Sigmoid colon (tissue), 7 donors: ENCODE measurements around the gene C11orf16. TPM values are rescaled to one million over a fixed set of nuclear protein-coding genes. Genes with fewer than 3 reads are reported as not detected.
"Not testable (repeated sequence)": the region's sequence is repeated elsewhere in the genome, so short reads cannot be mapped to it uniquely, and the experiment has no call there.

Source experiments
- DNase-seq: peaks from one replicate; pipeline ENCODE4 v3.0.0-alpha.2; 2019
- H3K27ac ChIP-seq, 4 donors: fragments of 200-600 bp; sonication (generic); one replicate each; pipeline ENCODE4 v1.5.1; 2016 to 2019; ENCODE audit warnings: mild to moderate bottlenecking in 1 of 4
- H3K27me3 ChIP-seq, 3 donors: fragments of 200-600 bp; sonication (generic); one replicate each; pipeline ENCODE4 v1.5.1; 2019; ENCODE audit warnings: mild to moderate bottlenecking in 1 of 3
- H3K36me3 ChIP-seq, 4 donors: fragments of 200-600 bp; sonication (generic); one replicate each; pipeline ENCODE4 v1.5.1; 2016 to 2019
- H3K4me1 ChIP-seq, 4 donors: fragments of 200-600 bp; sonication (generic); one replicate each; pipeline ENCODE4 v1.5.1; 2017 to 2019
- H3K4me3 ChIP-seq, 4 donors: fragments of 200-600 bp; sonication (generic); one replicate each; pipeline ENCODE4 v1.5.1; 2017 to 2019; ENCODE audit warnings: mild to moderate bottlenecking in 2 of 4, moderate library complexity in 1 of 4
- H3K9me3 ChIP-seq, 4 donors: fragments of 200-600 bp in 3 of 4; sonication (generic) in 3 of 4; one replicate each; pipeline versions ENCODE4 v1.5.1 to v1.6.1; 2013 to 2019
- EP300 ChIP-seq, 4 donors: sonication (generic); formaldehyde crosslinking; IDR thresholded peaks; one replicate each; pipeline ENCODE4 v1.6.1; 2017; ENCODE audit warnings: antibody characterized with exemption in 4 of 4
- POLR2A ChIP-seq, 2 donors: fragments of 450-650 bp; IDR thresholded peaks; one replicate each; pipeline ENCODE4 v1.6.1; 2016; ENCODE audit warnings: antibody characterized with exemption in 2 of 2, mild to moderate bottlenecking in 2 of 2, moderate library complexity in 2 of 2
- POLR2AphosphoS5 ChIP-seq, 4 donors: sonication (generic); formaldehyde crosslinking; IDR thresholded peaks; one replicate each; pipeline ENCODE4 v1.6.1; 2017; ENCODE audit warnings: antibody characterized with exemption in 4 of 4
- WGBS, 2 donors: extraction: QIAGEN DNeasy Blood & Tissue Kit; methylation state at CpG; one replicate each; pipeline ENCODE4 v1.1.7; 2013; 5-methylcytosine and 5-hydroxymethylcytosine counted together
- intact Hi-C: fragments of 100-400 bp; cut with DNase I; formaldehyde crosslinking; loops from one replicate; pipeline ENCODE4 v1.15.1; 2023
- polyA plus RNA-seq, 3 donors: library from polyadenylated mRNA; stranded (reverse); fragments of 200-250 nt; gene quantifications; one replicate each; pipeline ENCODE4 v1.2.3, GENCODE V29; 2013
- total RNA-seq, 4 donors: library from RNA; depleted of rRNA; stranded (reverse); fragments of >200 nt; gene quantifications; one replicate each; pipeline ENCODE4 v1.1.0, GENCODE V29; 2016
- TF ChIP-seq, protein P1 (sequence below), 4 experiments: fragments of 450-650 bp in 3 of 4; fragments of 200-600 bp in 1 of 4; IDR thresholded peaks; one replicate each; pipeline ENCODE4 v1.5.1; 2016 to 2019; ENCODE audit warnings: antibody characterized with exemption in 4 of 4, mild to moderate bottlenecking in 3 of 4, moderate library complexity in 2 of 4
- donor health status: healthy with polysubstance abuse.
- donor health status: Bipolar disorder and iron deficiency.
- donor health status: healthy.

The C11orf16 gene, protein sequence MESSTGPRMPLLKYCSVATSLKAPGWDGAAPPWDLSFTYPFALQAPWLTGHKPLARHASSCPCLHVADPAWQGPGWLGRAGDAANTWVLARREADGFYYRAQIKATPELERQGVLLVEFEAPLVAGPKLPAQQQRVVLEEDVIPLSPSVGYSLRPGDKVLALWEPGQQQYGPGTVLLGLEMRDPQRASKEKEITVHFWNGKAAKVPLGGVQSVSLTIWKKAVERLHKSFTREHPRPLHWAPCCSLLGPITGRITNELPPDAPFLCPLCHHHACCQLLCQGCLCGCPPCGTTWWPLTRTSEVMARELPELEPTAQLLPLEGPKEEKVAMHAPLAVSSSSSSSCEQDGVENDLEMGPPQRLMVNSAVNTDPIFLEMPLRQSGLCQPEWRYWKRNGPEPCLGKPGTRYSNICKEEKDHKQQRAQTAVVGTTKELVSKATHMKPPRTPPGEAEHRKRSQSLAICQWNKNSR
- total RNA-seq (not detected), polyA plus RNA-seq (not detected)

GRCh38 chr11:8932564-8933180 lies at the start of gene C11orf16:
TSS of gene C11orf16 (minus strand) at chr11:8932947. CDS start at chr11:8932308, 639 bp downstream.
- TF ChIP-seq, protein P1, sequence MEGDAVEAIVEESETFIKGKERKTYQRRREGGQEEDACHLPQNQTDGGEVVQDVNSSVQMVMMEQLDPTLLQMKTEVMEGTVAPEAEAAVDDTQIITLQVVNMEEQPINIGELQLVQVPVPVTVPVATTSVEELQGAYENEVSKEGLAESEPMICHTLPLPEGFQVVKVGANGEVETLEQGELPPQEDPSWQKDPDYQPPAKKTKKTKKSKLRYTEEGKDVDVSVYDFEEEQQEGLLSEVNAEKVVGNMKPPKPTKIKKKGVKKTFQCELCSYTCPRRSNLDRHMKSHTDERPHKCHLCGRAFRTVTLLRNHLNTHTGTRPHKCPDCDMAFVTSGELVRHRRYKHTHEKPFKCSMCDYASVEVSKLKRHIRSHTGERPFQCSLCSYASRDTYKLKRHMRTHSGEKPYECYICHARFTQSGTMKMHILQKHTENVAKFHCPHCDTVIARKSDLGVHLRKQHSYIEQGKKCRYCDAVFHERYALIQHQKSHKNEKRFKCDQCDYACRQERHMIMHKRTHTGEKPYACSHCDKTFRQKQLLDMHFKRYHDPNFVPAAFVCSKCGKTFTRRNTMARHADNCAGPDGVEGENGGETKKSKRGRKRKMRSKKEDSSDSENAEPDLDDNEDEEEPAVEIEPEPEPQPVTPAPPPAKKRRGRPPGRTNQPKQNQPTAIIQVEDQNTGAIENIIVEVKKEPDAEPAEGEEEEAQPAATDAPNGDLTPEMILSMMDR (IDR thresholded peaks at IDR 0.05), result no peak
- TF ChIP-seq POLR2AphosphoS5 (IDR thresholded peaks at IDR 0.05) (no peak), POLR2A (IDR thresholded peaks at IDR 0.05) (no peak), EP300 (IDR thresholded peaks at IDR 0.05) (no peak)
- Histone ChIP-seq H3K9me3 (no peaks in the 10 kb centered on the region), H3K27ac (no peak within 1 kb of the TSS), H3K36me3 (no peaks in the 10 kb centered on the region), H3K4me1 (no peaks in the 10 kb centered on the region), H3K4me3 (no peak within 1 kb of the TSS), H3K27me3 (no peaks in the 10 kb centered on the region)
- intact Hi-C loops, result no loop called here
- DNase-seq, result no peak
- 73 to 81% methylated on average over 12 of the region's 12 CpGs for WGBS, 2 donors

DNA sequence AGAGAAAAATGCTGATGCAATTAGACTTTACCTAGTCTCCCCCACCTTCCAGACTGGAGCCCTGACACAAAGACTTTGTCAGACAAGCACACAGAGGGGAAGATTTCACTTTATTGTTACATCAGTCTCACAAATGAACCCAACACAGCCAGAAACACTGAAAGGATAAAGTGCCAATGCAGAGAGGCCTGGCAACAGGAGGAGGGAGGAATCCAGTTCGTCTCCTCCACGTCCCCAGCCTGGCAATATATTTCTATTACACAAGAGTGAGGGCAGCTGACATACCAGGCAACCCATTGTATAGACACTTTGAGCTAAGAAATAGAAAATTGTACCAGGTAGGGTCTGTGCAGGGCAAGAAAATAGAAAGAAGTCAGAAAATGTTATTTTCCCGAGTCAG lies 47.7 kb upstream of the C11orf16 start:
- Histone ChIP-seq H3K27me3 (no peaks in the 10 kb centered on the region), H3K9me3 (no peaks in the 10 kb centered on the region), H3K4me1 (no peaks in the 10 kb centered on the region), H3K36me3 (no peaks in the 10 kb centered on the region), H3K4me3 (no peak overlapping the region), H3K27ac (no peak overlapping the region)
- DNase-seq, result no peak
- TF ChIP-seq, protein P1 (IDR thresholded peaks at IDR 0.05), result no peak
- TF ChIP-seq POLR2A (IDR thresholded peaks at IDR 0.05) (no peak), POLR2AphosphoS5 (IDR thresholded peaks at IDR 0.05) (no peak), EP300 (IDR thresholded peaks at IDR 0.05) (no peak)
- intact Hi-C loops, result no loop called here
- 74 to 82% methylated on average over 3 of the region's 3 CpGs for WGBS, 2 donors

DNA sequence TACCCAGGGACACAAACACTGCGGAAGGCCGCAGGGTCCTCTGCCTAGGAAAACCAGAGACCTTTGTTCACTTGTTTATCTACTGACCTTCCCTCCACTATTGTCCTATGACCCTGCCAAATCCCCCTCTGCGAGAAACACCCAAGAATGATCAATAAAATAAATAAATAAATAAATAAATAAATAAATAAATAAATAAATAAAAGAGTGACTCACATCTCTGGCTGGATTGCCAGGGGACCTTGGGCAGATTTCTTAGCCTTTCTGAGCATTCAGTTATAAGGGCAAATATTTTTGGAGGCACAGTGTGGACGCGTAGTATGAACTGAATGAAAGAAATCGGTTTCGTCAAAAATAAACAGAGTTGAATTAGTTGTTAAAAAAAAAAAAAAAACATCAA lies 46.6 kb upstream of the C11orf16 start:
- intact Hi-C loops, result not testable (repeated sequence)
- WGBS, 2 donors, result 90 to 92% methylated on average over 5 of the region's 7 CpGs

GRCh38 chr11:8973121-8973520 lies 40.4 kb upstream of the C11orf16 start:
- Histone ChIP-seq H3K4me1 (no peaks in the 10 kb centered on the region), H3K36me3 (no peaks in the 10 kb centered on the region), H3K4me3 (no peak overlapping the region), H3K9me3 (no peaks in the 10 kb centered on the region), H3K27me3 (no peaks in the 10 kb centered on the region), H3K27ac (no peak overlapping the region)
- intact Hi-C loops, result no loop called here
- 78 to 80% methylated on average over 3 of the region's 3 CpGs for WGBS, 2 donors
- TF ChIP-seq POLR2AphosphoS5 (IDR thresholded peaks at IDR 0.05) (no peak), POLR2A (IDR thresholded peaks at IDR 0.05) (no peak)
- no peak for DNase-seq

More for the DNA sequence above, 46.6 kb upstream of the C11orf16 start:
- not testable (repeated sequence) for H3K9me3 ChIP-seq, H3K27ac ChIP-seq, H3K4me1 ChIP-seq, H3K4me3 ChIP-seq, DNase-seq, H3K27me3 ChIP-seq, H3K36me3 ChIP-seq

- Histone ChIP-seq H3K27me3 (no peaks in the 10 kb centered on the region), H3K36me3 (no peaks in the 10 kb centered on the region), H3K4me3 (no peak overlapping the region), H3K27ac (no peak overlapping the region), H3K4me1 (no peaks in the 10 kb centered on the region), H3K9me3 (no peaks in the 10 kb centered on the region)
- 89 to 91% methylated on average over 1 of the region's 1 CpG for WGBS, 2 donors
- DNase-seq, result no peak
- intact Hi-C loops, result no loop called here
- TF ChIP-seq POLR2AphosphoS5 (IDR thresholded peaks at IDR 0.05) (no peak), POLR2A (IDR thresholded peaks at IDR 0.05) (no peak), EP300 (IDR thresholded peaks at IDR 0.05) (no peak)
- TF ChIP-seq, protein P1 (IDR thresholded peaks at IDR 0.05), result no peak
Observed at GRCh38 chr11:8971924-8972316, 39.2 kb upstream of the C11orf16 start.
